A204.1 (cell line): ENCODE results near the gene FAM110C.
"Not testable (repeated sequence)": the region's sequence is repeated elsewhere in the genome, so short reads cannot be mapped to it uniquely, and the experiment has no call there.

Experiments used
- FAIRE-seq: peaks from 2 replicates; lab custom pipeline; 2012; peaks lifted over from hg19 to GRCh38; lab: Jason Lieb, UNC

Gene FAM110C, protein sequence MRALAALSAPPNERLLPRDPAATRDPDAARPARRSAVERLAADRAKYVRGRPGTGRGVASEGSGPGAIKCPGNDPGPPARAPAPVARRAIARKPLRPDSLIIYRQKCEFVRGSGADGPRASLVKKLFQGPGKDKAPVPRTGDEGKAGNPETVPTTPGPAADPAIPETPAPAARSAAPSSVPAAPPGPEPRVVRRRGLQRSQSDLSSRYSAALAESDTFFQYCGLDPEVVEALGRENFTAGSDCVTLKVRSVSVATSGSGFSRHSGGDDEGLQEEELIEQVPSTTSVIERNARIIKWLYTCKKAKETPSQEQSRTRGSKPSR

DNA sequence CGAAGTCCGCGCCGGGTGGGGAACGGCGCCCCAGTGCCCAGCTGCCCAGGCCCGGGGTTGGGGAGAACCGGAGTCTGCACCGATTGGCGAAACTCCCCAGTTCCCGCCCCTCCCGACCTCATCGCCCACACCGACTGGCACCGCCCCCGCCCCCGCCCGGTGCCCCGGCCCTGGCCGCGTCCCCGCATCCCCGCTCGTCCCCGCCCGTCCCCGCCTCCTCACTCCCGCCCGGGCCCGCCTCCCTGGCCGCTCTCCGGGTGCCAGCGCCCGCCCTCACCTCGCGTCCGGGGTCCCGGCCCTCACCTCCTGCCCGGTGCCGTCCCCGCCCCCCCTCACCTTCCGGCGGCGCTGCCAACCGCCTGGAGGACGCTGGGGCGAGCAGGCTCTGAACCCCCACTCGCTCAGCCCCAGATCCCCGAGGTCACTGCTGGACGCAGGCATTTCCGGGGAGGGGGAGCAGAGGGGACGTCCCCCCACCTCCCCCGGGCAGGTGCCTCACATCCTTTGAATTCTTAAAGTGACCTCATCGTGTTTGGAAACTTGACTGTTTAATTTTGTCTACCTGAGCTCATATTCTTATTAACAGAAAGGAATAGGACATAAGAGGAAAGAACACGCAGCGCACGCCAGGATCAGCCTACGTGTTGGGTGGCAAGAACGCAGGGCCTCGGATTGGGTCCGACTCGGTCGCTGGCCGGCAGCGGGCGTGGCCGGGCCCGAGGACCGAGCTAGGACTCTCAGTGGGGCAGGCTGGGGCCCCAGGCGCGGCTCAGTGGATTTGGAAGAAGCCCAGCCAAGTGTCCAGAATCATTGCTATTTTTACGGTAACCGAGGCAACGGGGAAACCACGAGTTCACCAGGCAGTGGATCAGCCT, at the start of gene FAM110C:
Gene FAM110C (minus strand): TSS at position 35 of the 875 bp plus-strand sequence. CDS start 120 bp downstream, outside the sequence.
- FAIRE-seq = no peak

DNA sequence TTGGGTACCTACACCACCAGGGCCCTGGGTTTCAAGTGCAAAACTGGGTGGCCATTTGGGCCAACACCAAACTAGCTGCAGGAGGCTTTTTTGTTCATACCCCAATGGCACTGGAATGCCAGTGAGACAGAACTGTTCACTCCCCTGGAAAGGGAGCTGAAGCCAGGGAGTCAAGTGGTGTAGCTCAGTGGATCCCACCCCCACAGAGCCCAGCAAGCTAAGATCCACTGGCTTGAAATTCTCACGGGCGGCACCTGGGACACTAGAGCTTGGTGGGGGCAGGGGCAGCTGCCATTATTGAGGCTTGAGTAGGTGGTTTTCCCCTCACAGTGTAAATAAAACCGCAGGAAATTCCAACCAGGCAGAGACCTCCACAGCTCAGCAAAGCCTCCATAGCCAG, 46.0 kb upstream of the FAM110C start:
- FAIRE-seq = no peak

DNA sequence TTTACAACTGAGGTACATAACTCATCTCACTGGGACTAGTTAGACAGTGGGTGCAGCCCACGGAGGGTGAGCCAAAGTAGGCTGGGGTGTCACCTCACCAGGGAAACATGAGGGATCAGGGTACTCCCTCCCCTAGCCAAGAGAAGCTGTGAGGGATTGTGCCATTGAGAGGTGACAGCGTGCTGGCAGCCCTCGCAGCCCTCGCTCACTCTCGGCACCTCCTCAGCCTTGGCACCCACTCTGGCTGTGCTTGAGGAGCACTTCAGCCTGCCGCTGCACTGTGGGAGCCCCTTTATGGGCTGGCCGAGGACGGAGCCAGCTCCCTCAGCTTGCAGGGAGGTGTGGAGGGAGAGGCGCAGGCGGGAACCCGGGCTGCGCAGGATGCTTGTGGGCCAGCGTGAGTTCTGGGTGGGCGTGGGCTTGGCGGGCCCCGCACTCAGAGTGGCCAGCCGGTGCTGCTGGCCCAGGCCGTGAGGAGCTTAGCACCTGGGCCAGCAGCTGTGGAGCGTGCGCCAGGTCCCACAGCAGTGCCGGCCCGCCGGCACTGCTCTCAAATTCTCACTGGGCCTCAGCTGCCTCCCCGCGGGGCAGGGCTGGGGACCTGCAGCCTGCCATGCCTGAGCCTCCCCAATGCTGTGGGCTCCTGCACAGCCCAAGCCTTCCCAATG, 44.5 kb upstream of the FAM110C start:
- FAIRE-seq = no peak

DNA sequence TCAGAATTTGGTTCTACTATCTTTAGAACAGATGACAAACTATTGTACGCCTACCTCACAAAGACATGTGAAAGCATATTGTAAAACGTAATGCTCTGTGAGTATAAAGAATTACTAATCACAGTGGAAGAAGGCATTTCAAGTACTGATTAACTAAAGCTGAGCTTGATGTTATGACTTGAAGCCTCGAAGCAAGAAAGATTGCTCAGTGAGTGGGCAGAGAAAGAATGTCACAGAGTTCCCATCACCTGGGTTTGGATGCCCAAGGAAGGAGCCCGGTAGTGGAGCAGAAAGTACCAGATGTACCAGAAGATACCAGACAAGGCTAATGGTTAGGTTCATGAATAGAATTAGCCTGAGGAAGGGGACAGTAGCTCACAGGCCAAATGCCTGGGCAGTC, 39.5 kb upstream of the FAM110C start:
- FAIRE-seq = no peak

DNA sequence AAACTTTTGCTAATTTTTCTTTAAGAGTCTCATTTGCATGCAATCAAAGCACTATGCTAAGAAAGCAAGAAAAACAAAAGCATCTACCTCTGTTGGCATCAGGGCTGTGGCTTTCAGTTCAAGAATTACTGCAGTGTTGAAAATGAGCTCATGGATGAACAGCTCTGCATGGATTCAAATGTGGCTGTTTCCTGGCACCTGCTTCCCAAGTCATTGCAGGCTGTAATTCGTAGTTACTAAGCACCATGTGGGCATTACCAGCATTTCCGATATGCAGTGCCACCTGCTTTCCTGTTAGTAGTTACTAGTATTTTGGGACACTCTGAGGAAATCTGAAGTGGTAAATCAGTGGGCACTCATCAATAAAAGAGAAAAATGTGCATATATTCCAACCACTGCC, 37.8 kb upstream of the FAM110C start:
- no peak for FAIRE-seq

DNA sequence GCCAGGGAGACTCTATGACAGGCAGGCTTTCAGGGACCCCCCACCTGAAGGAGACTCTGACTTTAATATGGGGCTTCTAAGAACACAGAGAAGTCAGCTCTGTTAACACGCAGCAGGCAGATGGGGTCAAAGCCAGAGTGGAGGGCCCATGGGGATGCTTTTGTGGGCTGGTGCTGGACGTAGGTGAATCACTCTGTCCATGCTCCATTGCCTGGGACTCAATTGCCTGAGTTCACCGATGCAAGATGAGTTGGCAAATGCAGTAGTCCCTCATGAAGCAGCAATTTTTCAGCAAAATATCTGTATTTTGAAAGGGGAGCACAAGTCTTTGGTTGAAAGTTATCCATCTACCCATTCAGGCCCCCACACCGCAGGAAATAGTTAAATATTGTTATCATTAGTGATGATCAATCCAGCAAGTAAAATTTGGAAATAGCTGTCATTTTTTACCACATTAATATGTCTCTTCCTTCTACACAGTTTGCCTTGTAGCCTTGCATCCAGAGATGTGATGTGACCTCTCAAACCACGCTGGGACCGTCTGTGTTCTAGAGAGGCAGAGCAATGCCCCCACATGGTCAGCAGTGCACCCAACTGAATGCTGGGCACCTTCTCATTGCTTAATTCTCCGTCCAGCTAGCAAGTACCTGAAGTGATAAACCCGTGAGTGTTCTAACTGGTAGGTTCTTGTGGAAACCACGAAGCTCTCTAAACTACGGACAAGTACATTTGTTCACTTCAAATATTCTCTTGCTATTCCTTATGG, 34.8 kb upstream of the FAM110C start:
- FAIRE-seq = no peak

DNA sequence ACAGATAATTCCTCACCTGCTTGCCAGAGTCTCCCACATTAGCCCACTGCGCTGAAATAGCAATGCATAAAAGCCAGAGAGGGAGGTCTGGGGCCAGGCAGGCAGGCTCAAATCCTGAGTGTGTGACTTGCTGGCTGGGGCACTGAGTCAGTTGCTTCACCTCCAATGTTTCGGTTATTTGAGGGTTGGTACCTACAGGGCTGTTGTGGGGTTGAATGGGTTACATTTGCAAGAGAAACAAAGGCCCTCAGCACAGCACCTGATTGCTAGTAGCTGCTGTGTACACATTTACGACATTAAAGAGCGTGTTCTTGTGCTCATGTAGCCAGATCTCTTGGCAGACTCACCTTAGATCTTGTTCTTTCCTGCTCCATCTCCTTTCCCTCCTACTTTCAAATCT, 34.1 kb upstream of the FAM110C start:
- FAIRE-seq = no peak

DNA sequence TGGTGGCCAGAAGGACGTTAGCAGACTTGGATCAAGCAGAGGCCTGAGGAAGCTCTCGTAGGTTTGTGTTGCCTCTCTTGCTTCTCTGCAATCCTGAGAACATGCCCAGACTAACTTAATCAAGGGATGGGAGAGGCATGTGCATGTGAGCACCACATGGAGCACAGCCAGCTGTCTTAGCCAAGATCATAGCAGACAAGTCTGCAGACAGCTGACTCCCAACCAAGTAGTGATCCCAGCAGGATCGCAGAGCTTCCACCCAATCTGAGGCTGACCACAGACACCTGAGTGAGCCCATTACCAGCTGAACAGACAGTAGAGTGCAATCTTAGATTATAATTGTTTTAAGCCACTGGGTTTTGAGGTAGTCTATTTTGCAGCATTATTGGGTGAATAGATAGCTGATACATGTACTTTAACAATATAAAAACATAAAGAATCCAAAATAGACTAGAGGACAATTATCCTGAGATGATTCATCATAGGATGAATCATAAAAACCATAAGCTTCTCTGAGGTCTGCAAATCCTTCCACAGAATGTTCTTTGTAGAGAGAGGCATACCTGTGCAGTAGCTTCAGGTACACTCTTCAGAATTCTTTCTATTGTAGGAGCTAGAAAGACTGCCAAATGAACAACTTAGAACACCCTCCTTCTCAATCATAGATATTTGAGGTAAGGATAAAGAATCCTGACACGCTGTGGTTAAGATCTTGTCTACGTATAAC, 25.2 kb upstream of the FAM110C start:
- no peak for FAIRE-seq

DNA sequence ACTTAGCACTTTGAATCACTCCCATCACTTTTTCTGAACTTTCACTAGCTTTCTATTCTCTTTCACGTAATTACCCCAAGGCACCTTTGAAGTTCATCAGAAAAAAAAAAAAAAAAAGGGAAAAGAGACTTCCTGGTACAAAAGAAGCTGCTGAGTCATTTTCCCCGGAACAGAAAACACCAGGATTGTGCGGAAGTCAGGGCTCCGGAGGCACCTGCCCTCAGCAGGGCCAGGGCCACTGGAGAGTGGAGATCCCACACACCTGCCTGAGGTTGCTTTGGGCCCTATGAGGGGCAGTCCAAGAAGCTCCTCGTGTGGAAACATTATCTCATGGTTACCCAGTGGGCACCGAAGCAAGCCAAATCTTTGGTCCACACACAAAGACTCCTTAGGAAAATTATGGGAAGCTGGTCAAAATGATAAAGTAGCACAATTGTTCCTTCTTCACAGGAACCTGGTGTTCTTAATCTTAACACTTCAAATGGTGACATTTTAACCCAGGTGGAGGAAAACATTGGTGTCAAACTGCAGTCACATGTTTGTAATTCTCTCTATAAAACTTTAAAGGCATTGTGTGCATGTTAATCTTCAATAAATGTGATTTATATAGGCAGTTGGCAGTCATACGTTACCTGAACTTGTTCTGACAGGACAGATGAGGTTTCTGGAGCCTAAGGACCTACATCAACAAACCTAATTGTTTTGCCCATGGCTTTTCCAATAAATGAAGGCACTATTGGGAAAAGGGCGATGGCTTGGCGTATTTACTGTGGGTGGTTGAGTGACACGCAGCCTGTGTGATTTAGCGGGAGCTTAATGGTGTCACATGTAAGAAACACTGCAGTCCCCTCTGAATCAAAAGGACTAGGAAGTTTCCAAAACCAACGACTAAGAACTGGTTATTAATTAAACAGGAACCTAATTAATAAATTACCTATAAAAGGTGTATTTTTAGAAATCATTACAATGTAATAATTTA, 23.4 kb upstream of the FAM110C start:
- FAIRE-seq = no peak

DNA sequence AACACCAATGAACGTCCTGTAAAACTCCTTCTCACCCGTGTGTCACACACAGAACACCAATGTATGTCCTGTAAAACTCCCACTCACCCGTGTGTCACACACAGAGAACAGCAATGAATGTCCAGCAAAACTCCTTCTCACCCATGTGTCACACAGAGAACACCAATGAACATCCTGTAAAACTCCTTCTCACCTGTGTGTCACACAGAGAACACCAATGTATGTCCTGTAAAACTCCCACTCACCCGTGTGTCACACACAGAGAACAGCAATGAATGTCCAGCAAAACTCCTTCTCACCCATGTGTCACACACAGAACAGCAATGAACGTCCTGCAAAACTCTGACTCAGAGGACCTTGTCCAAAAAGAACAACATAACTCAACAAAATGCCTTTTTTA, 22.3 kb upstream of the FAM110C start:
- FAIRE-seq = not testable (repeated sequence)

DNA sequence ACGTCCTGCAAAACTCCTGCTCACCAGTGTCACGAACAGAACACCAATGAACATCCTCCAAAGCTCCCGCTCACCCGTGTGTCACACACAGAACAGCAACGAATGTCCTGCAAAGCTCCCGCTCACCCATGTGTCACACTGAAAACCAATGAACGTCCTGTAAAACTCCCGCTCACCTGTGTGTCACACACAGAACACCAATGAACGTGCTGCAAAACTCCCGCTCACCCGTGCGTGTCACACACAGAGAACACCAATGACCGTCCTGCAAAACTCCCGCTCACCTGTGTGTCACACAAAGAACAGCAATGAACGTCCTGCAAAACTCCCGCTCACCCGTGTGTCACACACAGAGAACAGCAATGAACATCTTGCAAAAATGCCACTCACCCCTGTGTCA, 20.5 kb upstream of the FAM110C start:
- no peak for FAIRE-seq

DNA sequence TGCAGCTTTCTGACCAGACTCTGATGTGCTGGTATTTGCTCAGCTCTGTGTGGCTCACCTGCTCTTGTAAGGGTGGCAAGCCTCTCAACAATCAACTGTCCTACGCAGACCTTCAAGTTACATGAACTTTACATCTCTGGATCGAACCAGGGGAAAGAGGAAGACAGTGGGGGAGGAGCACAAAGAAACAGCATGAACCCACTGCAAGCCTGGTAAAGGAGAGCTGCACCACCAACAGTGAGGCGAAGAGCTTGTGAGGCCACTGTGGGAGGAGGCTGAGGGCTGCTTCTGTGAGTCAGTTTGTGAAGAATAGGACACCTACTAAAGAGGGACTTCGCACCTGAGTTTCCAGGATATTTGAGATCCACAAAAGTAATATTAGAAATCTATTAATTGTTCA, 18.8 kb upstream of the FAM110C start:
- FAIRE-seq = no peak

DNA sequence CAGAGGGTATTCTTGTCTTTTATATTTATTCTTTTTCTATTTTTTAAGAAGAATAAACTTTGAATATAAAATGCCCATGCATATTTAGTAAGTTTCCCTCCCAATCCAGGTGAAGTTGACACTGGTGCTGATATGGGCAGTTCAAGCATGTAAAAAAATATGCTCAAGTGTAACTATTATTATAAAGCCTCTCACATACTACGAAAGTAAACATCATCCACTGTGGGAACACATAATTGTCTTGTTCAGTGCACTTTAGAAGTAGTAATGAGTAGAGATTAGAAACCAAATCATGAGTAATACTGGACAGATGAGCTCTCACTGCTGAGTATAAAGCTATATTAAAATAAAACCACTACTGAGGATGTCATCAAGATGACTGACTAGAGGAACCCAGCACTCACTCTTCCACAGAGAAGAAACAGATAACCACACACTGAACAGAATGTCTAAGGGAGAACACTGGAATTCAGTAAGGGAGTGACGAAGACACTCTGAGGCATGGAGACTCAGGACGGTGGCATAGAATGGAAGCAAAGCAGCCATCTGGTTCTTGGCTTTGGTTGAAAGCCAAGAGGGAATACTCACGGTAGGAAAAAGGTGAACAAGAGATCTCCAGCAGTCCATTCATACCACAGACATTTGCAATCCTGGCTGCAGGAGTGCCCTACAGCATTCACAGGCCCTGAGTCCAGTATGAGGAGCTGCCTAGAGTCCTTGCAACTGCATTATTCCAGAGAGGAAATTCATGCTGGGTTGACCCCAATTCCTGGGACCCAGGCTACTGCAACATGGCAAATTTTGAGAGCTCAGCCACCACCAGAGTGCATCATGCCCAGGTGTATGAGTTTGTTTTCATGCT, 9.5 kb upstream of the FAM110C start:
- no peak for FAIRE-seq

DNA sequence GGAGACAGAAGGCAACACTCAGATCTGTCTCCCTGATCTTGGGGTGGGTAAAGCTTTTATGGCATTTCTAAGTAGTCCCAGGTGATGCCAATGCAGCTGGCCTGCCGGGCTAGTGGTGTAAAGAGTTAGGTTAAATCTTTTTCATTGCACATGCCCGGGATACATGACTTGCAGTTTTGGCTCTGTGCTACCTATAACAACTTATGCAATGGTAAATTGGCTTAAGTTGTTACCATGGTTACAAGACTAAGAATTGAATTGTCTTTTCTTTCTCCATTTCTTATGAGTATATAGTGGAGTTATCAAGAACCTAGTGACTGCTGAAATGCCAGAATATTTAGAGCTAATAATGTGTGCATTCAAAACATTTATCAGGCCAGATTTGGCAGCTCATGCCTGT, 5.3 kb upstream of the FAM110C start:
- FAIRE-seq = no peak

DNA sequence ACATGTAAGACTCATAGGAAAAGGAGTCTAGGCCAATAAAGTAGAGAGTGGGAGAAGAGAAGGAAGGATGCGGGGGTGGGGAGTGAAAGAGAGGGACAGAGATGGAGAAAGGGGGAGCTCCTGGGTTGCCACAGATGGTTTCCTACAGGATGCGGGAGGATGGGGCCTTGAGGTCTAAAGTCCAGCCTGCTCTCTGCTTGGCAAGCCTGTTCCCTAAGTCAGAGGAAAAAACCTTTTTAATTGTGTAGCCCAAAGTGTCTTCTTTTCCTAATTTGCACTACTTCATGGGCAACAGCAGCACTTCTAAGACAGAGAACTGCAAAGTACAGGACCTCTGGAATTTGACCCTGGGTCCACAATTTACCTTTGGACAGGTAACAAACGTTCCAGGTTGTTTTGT, 1.4 kb upstream of the FAM110C start:
- no peak for FAIRE-seq

DNA sequence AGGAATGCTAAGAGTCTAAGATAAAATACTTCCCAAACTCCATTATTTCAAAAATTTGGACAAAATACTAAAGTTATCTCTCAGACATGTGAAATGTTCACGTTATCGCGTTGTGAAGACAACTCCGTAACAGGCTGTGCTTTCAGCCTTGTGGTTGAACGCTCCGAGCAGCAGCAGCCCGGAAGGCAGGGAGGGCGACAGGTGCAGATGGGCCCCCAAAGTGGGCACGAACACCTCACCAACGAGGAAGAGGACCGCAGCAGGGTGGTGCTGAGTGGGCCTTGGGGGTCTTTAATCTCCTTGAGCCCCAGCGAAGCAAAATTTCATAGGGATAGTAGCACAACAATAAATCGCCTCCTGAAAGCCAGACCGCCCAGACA, 1.0 kb upstream of the FAM110C start:
- FAIRE-seq = no peak

DNA sequence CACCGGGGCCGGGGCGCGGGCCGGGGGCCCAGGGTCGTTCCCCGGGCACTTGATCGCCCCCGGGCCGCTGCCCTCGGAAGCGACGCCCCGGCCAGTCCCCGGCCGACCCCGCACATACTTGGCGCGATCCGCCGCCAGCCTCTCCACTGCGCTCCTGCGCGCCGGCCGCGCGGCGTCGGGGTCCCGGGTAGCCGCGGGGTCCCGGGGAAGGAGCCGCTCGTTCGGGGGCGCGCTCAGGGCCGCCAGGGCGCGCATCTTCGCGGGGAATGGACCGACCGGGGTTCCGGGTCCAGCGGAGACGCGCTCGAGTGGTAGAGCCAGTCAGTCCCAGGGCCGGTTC, 204 bp downstream of the FAM110C start:
- no peak for FAIRE-seq

DNA sequence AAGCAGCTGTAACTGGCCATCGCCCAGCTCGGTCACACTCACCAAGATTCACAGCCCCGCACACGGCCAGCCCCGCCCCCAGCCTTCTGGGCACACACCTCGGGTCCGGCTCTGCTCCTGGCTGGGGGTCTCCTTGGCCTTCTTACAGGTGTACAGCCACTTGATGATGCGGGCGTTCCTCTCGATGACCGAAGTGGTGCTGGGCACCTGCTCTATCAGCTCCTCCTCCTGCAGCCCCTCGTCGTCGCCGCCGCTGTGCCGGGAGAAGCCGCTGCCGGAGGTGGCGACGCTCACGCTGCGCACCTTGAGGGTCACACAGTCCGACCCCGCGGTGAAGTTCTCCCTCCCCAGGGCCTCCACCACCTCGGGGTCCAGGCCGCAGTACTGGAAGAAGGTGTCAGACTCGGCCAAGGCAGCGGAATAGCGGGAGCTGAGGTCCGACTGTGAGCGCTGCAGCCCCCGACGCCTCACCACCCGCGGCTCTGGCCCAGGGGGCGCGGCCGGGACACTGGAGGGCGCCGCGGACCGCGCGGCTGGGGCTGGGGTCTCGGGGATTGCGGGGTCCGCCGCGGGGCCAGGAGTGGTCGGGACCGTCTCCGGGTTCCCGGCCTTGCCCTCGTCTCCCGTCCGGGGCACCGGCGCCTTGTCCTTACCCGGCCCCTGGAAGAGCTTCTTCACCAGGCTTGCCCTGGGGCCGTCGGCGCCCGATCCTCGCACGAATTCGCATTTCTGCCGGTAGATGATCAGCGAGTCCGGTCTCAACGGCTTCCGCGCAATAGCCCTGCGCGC, 769 bp downstream of the FAM110C start:
- FAIRE-seq = no peak
